Fibroblast of villous mesenchyme (primary cell): ENCODE data around the gene SLC9A6. TPM values are rescaled to one million over a fixed set of nuclear protein-coding genes. Genes with fewer than 3 reads are reported as not detected.

Experiments
- DNase-seq: peaks from one replicate; pipeline ENCODE4 v3.0.0-alpha.2; 2010; ENCODE audit warnings: low read depth
- H3K4me3 ChIP-seq: 2 replicates; pipeline ENCODE4 v1.5.1; 2011; ENCODE audit warnings: low read depth, mild to moderate bottlenecking, low read length
- CTCF ChIP-seq: IDR thresholded peaks from 2 replicates; pipeline ENCODE4 v1.5.1; 2012; ENCODE audit warnings: low read depth, mild to moderate bottlenecking, low read length; ENCODE audit not compliant: insufficient read depth
- total RNA-seq: library from RNA; depleted of rRNA; stranded (reverse); fragments of >200 nt; gene quantifications from 2 replicates; pipeline ENCODE4 v1.2.3, GENCODE V29; 2012

SLC9A6 gene
- total RNA-seq, 1 donor: 28.5 TPM

DNA sequence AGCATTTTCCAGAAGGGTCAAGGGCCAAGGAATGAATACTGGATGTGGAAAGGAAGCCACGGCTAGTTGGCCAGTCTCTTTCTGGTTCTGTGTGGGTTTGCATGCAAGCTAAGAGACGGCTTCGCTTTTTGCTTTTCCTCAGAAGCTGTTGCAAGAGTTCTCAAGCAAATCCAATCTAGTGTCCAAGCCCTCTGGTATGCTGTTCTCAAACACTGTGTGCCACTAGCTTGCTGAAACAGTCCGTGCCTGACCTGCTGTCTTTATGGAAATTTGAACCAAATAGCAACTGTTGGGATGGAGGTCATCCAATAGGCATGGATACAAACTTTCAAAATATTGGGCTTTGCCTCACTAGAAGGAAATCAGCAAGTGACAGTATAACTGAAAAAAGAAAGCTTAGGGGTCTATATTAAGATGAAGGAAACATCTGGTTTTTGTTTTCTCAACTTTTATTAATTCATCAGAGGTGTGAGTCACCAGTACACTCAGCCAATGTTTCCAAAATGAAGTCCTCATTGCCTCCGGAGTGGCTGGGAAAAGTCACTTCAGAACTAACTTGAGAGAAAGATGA is 70.5 kb downstream of the SLC9A6 start:
- DNase-seq: peak; percentile 81
- no peak for TF ChIP-seq CTCF
- H3K4me3 ChIP-seq: no peak overlapping the region

DNA sequence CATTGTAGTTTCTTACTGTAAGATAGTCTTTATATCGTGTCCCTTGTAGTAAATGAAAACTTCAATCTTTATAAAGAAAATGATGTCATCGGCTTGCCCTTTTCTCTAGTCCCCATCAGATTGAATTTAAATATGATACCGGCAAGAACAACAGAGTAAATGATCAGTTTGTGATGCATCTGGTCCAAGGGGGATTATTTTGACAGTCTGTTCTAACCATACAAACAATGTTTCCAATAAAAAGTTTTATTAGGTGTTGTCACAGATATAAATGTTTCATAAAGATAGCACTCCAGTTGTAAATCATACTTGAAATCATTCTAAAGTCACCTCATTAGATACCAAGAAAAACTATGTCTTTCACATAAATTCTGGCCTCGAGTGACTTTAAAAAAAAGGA is 72.3 kb downstream of the SLC9A6 start:
- no peak overlapping the region for H3K4me3 ChIP-seq
- peak; percentile 39 for DNase-seq
- TF ChIP-seq CTCF: no peak

DNA sequence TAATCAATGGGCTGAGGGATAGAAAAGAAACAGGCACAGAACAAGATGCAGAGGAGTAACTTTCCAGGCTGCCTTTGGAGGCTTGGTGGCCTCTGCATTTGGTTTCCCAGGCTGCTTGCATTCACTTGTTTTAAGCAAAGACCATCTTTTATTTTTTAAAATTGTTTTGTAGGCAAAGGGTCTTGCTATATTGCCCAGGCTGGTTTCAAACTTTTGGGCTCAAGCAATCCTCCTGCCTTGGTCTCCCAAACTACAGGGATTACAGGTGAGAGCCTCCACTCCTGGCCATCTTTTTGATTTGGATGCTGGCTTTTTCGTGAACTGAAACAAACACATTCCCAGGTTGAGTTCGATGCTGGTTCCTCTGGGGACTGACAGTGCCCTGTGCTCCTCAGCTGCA is 74.1 kb downstream of the SLC9A6 start:
- no peak overlapping the region for H3K4me3 ChIP-seq
- no peak for DNase-seq
- no peak for TF ChIP-seq CTCF

- no peak for DNase-seq
- TF ChIP-seq CTCF: no peak
These were observed 76.1 kb downstream of the SLC9A6 start for GRCh38 chrX:136061286-136061685.

GRCh38 chrX:136061696-136062095 is 76.5 kb downstream of the SLC9A6 start:
- H3K4me3 ChIP-seq: no peak overlapping the region
- no peak for TF ChIP-seq CTCF
- DNase-seq: no peak

More at GRCh38 chrX:136061286-136061685, 76.1 kb downstream of the SLC9A6 start:
- H3K4me3 ChIP-seq: no peak overlapping the region

DNA sequence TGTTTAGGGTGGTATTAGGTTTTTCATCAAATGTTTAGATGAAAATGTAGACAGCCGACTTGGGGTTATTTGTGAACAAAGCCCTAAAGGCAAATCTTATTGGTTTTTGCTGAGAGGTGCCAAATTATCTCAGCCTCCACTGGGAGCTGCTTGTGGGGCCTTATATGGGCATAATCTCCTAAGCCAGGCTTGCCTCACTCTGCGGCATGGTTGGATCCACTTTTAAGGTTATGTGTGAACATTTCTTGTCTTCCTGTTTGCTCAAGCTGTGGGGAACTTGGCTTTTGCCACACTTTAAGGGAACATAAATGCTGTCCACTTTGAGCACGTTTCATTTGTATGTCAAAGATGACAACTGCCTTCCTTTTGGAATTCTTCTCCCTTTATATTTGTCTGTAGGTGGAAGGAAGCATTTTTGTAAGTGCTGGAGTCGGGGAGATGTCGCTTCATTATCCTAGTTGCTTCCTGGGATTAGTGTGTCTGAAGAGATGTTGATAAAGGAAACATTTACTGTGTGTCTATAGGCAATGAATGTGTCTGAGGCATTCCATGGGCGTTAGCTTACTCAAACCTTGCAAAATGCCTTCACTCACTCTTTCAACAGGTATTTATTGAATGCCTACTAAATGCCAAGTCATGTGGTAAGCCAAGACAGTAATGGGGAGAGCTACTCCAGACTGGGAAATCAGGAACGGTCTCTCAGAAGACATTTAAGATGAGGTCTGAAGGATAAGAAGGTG is 78.3 kb downstream of the SLC9A6 start:
- no peak for TF ChIP-seq CTCF
- DNase-seq: peak; percentile 76
- no peak overlapping the region for H3K4me3 ChIP-seq
